Caco-2 (cell line): ENCODE results near the gene IL10RB. TPM values are rescaled to one million over a fixed set of nuclear protein-coding genes. Genes with fewer than 3 reads are reported as not detected.

Experiments
- BruUV-seq: library from RNA; stranded (reverse); fragments of 400-500 nt; replicated peaks from 2 replicates; lab custom pipeline; 2021; lab: Mats Ljungman, UMichigan
- CTCF ChIA-PET: fragments of 300-600 bp; sonication (Branson Sonifier 250); formaldehyde crosslinking; loops from one replicate; lab custom pipeline; 2022; ENCODE audit warnings: antibody characterized with exemption; lab: Charles Lee
- POLR2A ChIA-PET: fragments of 300-600 bp; sonication (Branson Sonifier 250); formaldehyde crosslinking; loops from one replicate; lab custom pipeline; 2022; ENCODE audit warnings: antibody characterized with exemption; lab: Charles Lee
- DNase-seq, 2 experiments: peaks; one replicate each; pipeline versions ENCODE4 v3.0.0 to v3.0.0-alpha.2; 2020 to 2022
- H3K27me3 ChIP-seq: replicated peaks from 2 replicates; pipeline ENCODE4 v1.6.0; 2011; ENCODE audit warnings: low read length; ENCODE audit not compliant: control insufficient read depth, insufficient read depth
- H3K36me3 ChIP-seq: 2 replicates; pipeline ENCODE4 v1.5.1; 2011; ENCODE audit warnings: low read length; ENCODE audit not compliant: control insufficient read depth, insufficient read depth
- H3K4me1 ChIP-seq: fragments of 250-450 bp; sonication (Bioruptor Pico); 2 replicates; pipeline ENCODE4 v1.5.1; 2020; ENCODE audit warnings: mild to moderate bottlenecking
- H3K4me3 ChIP-seq: 2 replicates; pipeline ENCODE4 v1.5.1; 2011; ENCODE audit warnings: low read depth, mild to moderate bottlenecking, control low read depth, low read length
- H3K9me3 ChIP-seq: fragments of 250-450 bp; sonication (Bioruptor Pico); 2 replicates; pipeline ENCODE4 v1.5.1; 2020; ENCODE audit warnings: mild to moderate bottlenecking, moderate library complexity
- H3K27ac Mint-ChIP-seq: one replicate; pipeline ENCODE4 v1.8.0; 2022; ENCODE audit warnings: mixed read lengths; ENCODE audit not compliant: unreplicated experiment
- H3K27me3 Mint-ChIP-seq: one replicate; pipeline ENCODE4 v1.8.0; 2022; ENCODE audit warnings: mixed read lengths; ENCODE audit not compliant: insufficient read depth, unreplicated experiment
- H3K36me3 Mint-ChIP-seq: one replicate; pipeline ENCODE4 v1.8.0; 2022; ENCODE audit warnings: mild to moderate bottlenecking, mixed read lengths; ENCODE audit not compliant: insufficient read depth, unreplicated experiment
- H3K4me1 Mint-ChIP-seq: one replicate; pipeline ENCODE4 v1.8.0; 2022; ENCODE audit warnings: low read depth, mixed read lengths; ENCODE audit not compliant: unreplicated experiment
- H3K4me3 Mint-ChIP-seq: one replicate; pipeline ENCODE4 v1.8.0; 2022; ENCODE audit warnings: mild to moderate bottlenecking, moderate library complexity, mixed read lengths; ENCODE audit not compliant: unreplicated experiment
- H3K9me3 Mint-ChIP-seq: one replicate; pipeline ENCODE4 v1.8.0; 2022; ENCODE audit warnings: mixed read lengths; ENCODE audit not compliant: unreplicated experiment
- CTCF ChIP-seq, 2 experiments: fragments of 200-600 bp in 1 of 2; IDR thresholded peaks; 1 replicate in 1 of 2; 2 replicates in 1 of 2; pipeline versions ENCODE4 v1.5.1 to v1.8.0; 2011 to 2022; ENCODE audit warnings: antibody characterized with exemption in 1 of 2, control low read depth in 1 of 2, inconsistent platforms in 1 of 2, low read depth in 1 of 2, low read length in 1 of 2, mild to moderate bottlenecking in 1 of 2, moderate library complexity in 1 of 2; ENCODE audit not compliant: insufficient read depth in 1 of 2, severe bottlenecking in 1 of 2, unreplicated experiment in 1 of 2
- intact Hi-C: fragments of 100-400 bp; cut with micrococcal nuclease; formaldehyde crosslinking; loops from one replicate; pipeline ENCODE4 v1.10.0; 2022; ENCODE audit not compliant: unreplicated experiment
- total RNA-seq: library from RNA; stranded (reverse); gene quantifications from 2 replicates; pipeline ENCODE4 v1.2.3, GENCODE V29; 2022

IL10RB gene
- total RNA-seq, 1 experiment from 2014 or later: 13.1 TPM

GRCh38 chr21:33302055-33302454, 35.9 kb downstream of the IL10RB start:
- Histone ChIP-seq H3K27me3 (no peaks in the 10 kb centered on the region), H3K9me3 (no peaks in the 10 kb centered on the region), H3K4me1 (peaks cover 3% of the 10 kb centered on the region; the same call in 1 of the 2 replicates), H3K36me3 (no peaks in the 10 kb centered on the region), H3K4me3 (no peak overlapping the region)
- no peak for TF ChIP-seq CTCF (IDR thresholded peaks at IDR 0.05; ENCODE audit: insufficient read depth in 1 of 2, low read depth in 1 of 2, low read length in 1 of 2, severe bottlenecking in 1 of 2, unreplicated experiment in 1 of 2)
- ChIA-PET POLR2A (no interaction called here), CTCF (interaction anchor here (1.2 kb wide), 1 partner anchor 178 kb away, joined by 3 read pairs; no protein-coding TSS in a partner anchor)
- intact Hi-C loops: no loop called here
- H3K36me3 Mint-ChIP-seq: no peaks in the 10 kb centered on the region
- no peaks in the 10 kb centered on the region for H3K9me3 Mint-ChIP-seq
- no TSS peak for BruUV-seq
- H3K27me3 Mint-ChIP-seq: no peaks in the 10 kb centered on the region
- no peak overlapping the region for H3K27ac Mint-ChIP-seq
- no peak for DNase-seq
- H3K4me3 Mint-ChIP-seq: no peak overlapping the region
- H3K4me1 Mint-ChIP-seq: peaks cover 10% of the 10 kb centered on the region

GRCh38 chr21:33302796-33303195, 36.6 kb downstream of the IL10RB start:
- BruUV-seq: no TSS peak
- TF ChIP-seq CTCF (IDR thresholded peaks at IDR 0.05; ENCODE audit: insufficient read depth in 1 of 2, low read depth in 1 of 2, low read length in 1 of 2, severe bottlenecking in 1 of 2, unreplicated experiment in 1 of 2): no peak
- H3K9me3 ChIP-seq: no peaks in the 10 kb centered on the region
- intact Hi-C loops: no loop called here
- Mint-ChIP-seq H3K27ac (no peak overlapping the region), H3K27me3 (no peaks in the 10 kb centered on the region), H3K4me1 (peaks cover 10% of the 10 kb centered on the region), H3K9me3 (no peaks in the 10 kb centered on the region), H3K4me3 (no peak overlapping the region), H3K36me3 (no peaks in the 10 kb centered on the region)
- no peaks in the 10 kb centered on the region for H3K36me3 ChIP-seq
- CTCF ChIA-PET: interaction anchor here (1.2 kb wide), 1 partner anchor 177 kb away, joined by 3 read pairs; no protein-coding TSS in a partner anchor
- peaks cover 3% of the 10 kb centered on the region; the same call in 1 of the 2 replicates for H3K4me1 ChIP-seq
- DNase-seq: peak in 1 of 2 experiments; percentile 37
- no peak overlapping the region for H3K4me3 ChIP-seq
- no peaks in the 10 kb centered on the region for H3K27me3 ChIP-seq
- POLR2A ChIA-PET: no interaction called here

GRCh38 chr21:33305344-33305671, 39.1 kb downstream of the IL10RB start:
- no peak for DNase-seq
- Mint-ChIP-seq H3K9me3 (no peaks in the 10 kb centered on the region), H3K27me3 (no peaks in the 10 kb centered on the region), H3K27ac (no peak overlapping the region), H3K36me3 (no peaks in the 10 kb centered on the region), H3K4me3 (no peak overlapping the region), H3K4me1 (no peaks in the 10 kb centered on the region)
- no peak for TF ChIP-seq CTCF (IDR thresholded peaks at IDR 0.05; ENCODE audit: insufficient read depth in 1 of 2, low read depth in 1 of 2, low read length in 1 of 2, severe bottlenecking in 1 of 2, unreplicated experiment in 1 of 2)
- H3K9me3 ChIP-seq: no peaks in the 10 kb centered on the region
- H3K4me1 ChIP-seq: no peaks in the 10 kb centered on the region
- ChIA-PET POLR2A (no interaction called here), CTCF (no interaction called here)
- no peaks in the 10 kb centered on the region for H3K27me3 ChIP-seq
- intact Hi-C loops: no loop called here
- H3K4me3 ChIP-seq: no peak overlapping the region
- no peaks in the 10 kb centered on the region for H3K36me3 ChIP-seq
- no TSS peak for BruUV-seq
